ENCODE data around the gene ALOX5. TPM values are rescaled to one million over a fixed set of nuclear protein-coding genes. Genes with fewer than 3 reads are reported as not detected.

ALOX5 gene
- total RNA-seq, 1 experiment from 2014 or later: 6.1 TPM

GRCh38 chr10:45470098-45471012, 96.3 kb downstream of the ALOX5 start:
- Histone ChIP-seq H3K9me2 (ENCODE audit: insufficient read depth) (no peaks in the 10 kb centered on the region), H3K27me3 (ENCODE audit: insufficient read depth, low read length) (no peaks in the 10 kb centered on the region), H4K20me1 (ENCODE audit: insufficient read depth) (no peaks in the 10 kb centered on the region; the same call in 1 of the 2 replicates), H3K4me2 (ENCODE audit: low read length) (no peak overlapping the region), H3K9ac (ENCODE audit: low read length) (no peak overlapping the region), H3K4me1 (ENCODE audit: control insufficient read depth in 1 of 2, insufficient read depth in 2 of 2, low read length in 2 of 2) (no peaks in the 10 kb centered on the region), H3K9me3 (ENCODE audit: control insufficient read depth in 1 of 2, insufficient read depth in 1 of 2, low read depth in 1 of 2, low read length in 2 of 2) (no peaks in the 10 kb centered on the region), H3K27ac (ENCODE audit: low read depth, low read length) (no peak overlapping the region), H3K4me3 (replicated peaks in 1 of 2; ENCODE audit: low read depth in 1 of 2, low read length in 2 of 2) (no peak overlapping the region), H3K79me2 (ENCODE audit: insufficient read depth, low read length) (no peaks in the 10 kb centered on the region), H2AFZ (ENCODE audit: low read depth, low read length, poor library complexity, severe bottlenecking) (no peak overlapping the region), H3K36me3 (ENCODE audit: control insufficient read depth in 1 of 2, insufficient read depth in 2 of 2, low read length in 2 of 2) (no peaks in the 10 kb centered on the region)
- POLR2A ChIA-PET: no interaction called here
- TF ChIP-seq TCF7L2 (IDR thresholded peaks at IDR 0.05; ENCODE audit: borderline replicate concordance, extremely low read depth, insufficient read depth, insufficient read length): no peak
- no peak for TF ChIP-seq ELF1 (IDR thresholded peaks at IDR 0.05; ENCODE audit: borderline replicate concordance, low read depth)
- no peak for TF ChIP-seq SRF (IDR thresholded peaks at IDR 0.05; ENCODE audit: low read depth)
- TF ChIP-seq POLR2A (IDR thresholded peaks at IDR 0.05; ENCODE audit: borderline replicate concordance, extremely low read depth, insufficient read depth, insufficient read length): no peak
- no peak for TF ChIP-seq REST (IDR thresholded peaks at IDR 0.05; ENCODE audit: low read depth)
- no peak for TF ChIP-seq EZH2 (IDR thresholded peaks at IDR 0.05)
- no peak for TF ChIP-seq ZBTB33 (IDR thresholded peaks at IDR 0.05; ENCODE audit: extremely low read depth, insufficient replicate concordance, low read length)
- no peak for TF ChIP-seq ZFX (IDR thresholded peaks at IDR 0.05)
- no peak for TF ChIP-seq SP1 (IDR thresholded peaks at IDR 0.05; ENCODE audit: low read depth)
- TF ChIP-seq EZH2phosphoT487 (IDR thresholded peaks at IDR 0.05; ENCODE audit: borderline replicate concordance): no peak
- TF ChIP-seq RAD21 (IDR thresholded peaks at IDR 0.05; ENCODE audit: low read depth): no peak
- TF ChIP-seq YY1 (IDR thresholded peaks at IDR 0.05; ENCODE audit: extremely low read depth, insufficient replicate concordance, low read depth, low read length): no peak
- TF ChIP-seq FOSL1 (IDR thresholded peaks at IDR 0.05; ENCODE audit: low read depth): no peak
- no peak for TF ChIP-seq CTCF (IDR thresholded peaks at IDR 0.05 in 2 of 3, conservative IDR thresholded peaks at IDR 0.05 in 1 of 3; ENCODE audit: borderline replicate concordance in 1 of 3, insufficient read depth in 1 of 3, low read depth in 2 of 3, low read length in 2 of 3)
- TF ChIP-seq EGR1 (IDR thresholded peaks at IDR 0.05; ENCODE audit: low read depth): no peak
- no peak for TF ChIP-seq CEBPB (IDR thresholded peaks at IDR 0.05; ENCODE audit: low read depth)
- TF ChIP-seq CBX3 (IDR thresholded peaks at IDR 0.05; ENCODE audit: low read depth): no peak
- no peak for TF ChIP-seq ATF3 (IDR thresholded peaks at IDR 0.05)
- no peak for TF ChIP-seq SIN3A (IDR thresholded peaks at IDR 0.05; ENCODE audit: low read depth)
- intact Hi-C loops (cut with micrococcal nuclease): no loop called here
- RAD21 ChIA-PET (ENCODE audit: low non-redundant PET in 1 of 2, low total read pairs in 2 of 2, uncharacterized antibody in 2 of 2, unreplicated experiment in 2 of 2): no interaction called here
- ATAC-seq (no peak), DNase-seq (ENCODE audit: low read depth, low spot score) (no peak)
- CTCF ChIA-PET: no interaction called here
- BruUV-seq (replicated peaks): no TSS peak

Data from HCT116 (cell line).